Fibroblast of skin of left biceps (primary cell): ENCODE results near the gene DAZ1.
"Not testable (repeated sequence)": the region's sequence is repeated elsewhere in the genome, so short reads cannot be mapped to it uniquely, and the experiment has no call there.

ENCODE experiments used
- DNase-seq, 2 experiments: peaks; one replicate each; pipeline ENCODE4 v3.0.0-alpha.2; 2013; ENCODE audit warnings: low read depth in 2 of 2

The DAZ1 gene, protein sequence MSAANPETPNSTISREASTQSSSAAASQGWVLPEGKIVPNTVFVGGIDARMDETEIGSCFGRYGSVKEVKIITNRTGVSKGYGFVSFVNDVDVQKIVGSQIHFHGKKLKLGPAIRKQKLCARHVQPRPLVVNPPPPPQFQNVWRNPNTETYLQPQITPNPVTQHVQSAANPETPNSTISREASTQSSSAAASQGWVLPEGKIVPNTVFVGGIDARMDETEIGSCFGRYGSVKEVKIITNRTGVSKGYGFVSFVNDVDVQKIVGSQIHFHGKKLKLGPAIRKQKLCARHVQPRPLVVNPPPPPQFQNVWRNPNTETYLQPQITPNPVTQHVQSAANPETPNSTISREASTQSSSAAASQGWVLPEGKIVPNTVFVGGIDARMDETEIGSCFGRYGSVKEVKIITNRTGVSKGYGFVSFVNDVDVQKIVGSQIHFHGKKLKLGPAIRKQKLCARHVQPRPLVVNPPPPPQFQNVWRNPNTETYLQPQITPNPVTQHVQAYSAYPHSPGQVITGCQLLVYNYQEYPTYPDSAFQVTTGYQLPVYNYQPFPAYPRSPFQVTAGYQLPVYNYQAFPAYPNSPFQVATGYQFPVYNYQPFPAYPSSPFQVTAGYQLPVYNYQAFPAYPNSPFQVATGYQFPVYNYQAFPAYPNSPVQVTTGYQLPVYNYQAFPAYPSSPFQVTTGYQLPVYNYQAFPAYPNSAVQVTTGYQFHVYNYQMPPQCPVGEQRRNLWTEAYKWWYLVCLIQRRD

DNA sequence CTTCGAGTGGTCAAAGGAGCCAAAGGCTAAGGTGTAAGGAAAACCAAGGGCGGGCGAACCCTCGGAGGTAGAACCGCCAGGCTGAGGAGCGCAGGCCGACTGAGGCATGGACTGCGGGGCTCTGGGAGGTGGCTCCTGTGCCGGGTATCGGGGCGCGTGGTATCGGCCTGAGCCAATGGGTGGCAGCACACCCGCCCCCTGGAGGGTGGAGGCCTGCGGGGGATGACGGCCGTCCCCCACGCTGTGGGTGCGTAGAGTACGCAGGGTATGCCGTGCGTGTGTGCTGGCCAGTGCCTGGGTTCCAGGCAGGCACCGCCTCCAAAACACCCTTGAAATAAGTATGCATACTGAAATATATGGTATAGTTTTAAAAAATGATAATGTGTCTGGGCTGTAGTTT, at the start of gene DAZ1:
DAZ1 (minus strand) TSS at position 101 of the 400 bp plus-strand sequence. CDS start 208 bp downstream, outside the sequence.
- DNase-seq: not testable (repeated sequence)

DNA sequence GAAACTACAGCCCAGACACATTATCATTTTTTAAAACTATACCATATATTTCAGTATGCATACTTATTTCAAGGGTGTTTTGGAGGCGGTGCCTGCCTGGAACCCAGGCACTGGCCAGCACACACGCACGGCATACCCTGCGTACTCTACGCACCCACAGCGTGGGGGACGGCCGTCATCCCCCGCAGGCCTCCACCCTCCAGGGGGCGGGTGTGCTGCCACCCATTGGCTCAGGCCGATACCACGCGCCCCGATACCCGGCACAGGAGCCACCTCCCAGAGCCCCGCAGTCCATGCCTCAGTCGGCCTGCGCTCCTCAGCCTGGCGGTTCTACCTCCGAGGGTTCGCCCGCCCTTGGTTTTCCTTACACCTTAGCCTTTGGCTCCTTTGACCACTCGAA, 20.4 kb upstream of the DAZ1 start, which contains the start of gene DAZ2:
DAZ2 (plus strand) TSS at position 301 of the 400 bp plus-strand sequence. CDS start 208 bp downstream, outside the sequence.
- DNase-seq: not testable (repeated sequence)

DNA sequence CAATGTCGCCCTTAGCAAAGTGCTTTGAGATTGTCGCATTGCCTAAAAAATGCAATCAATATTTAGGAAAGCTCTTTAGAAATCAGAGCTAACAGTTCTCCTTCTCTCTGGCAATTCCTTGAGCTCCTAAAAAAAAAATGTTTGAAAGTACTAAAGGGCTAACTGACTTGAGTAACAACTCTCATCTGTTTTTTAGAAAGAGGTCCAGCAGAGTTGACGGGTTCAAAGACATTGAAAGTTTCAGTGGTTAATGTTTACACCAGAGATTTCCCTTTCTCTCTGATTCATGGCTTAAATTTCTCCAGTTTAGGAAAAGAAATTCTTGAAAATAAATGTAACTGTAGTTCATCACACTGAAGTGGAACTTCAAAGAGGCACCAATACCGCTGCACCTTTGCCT, 11.9 kb upstream of the DAZ1 start:
- DNase-seq: not testable (repeated sequence)

DNA sequence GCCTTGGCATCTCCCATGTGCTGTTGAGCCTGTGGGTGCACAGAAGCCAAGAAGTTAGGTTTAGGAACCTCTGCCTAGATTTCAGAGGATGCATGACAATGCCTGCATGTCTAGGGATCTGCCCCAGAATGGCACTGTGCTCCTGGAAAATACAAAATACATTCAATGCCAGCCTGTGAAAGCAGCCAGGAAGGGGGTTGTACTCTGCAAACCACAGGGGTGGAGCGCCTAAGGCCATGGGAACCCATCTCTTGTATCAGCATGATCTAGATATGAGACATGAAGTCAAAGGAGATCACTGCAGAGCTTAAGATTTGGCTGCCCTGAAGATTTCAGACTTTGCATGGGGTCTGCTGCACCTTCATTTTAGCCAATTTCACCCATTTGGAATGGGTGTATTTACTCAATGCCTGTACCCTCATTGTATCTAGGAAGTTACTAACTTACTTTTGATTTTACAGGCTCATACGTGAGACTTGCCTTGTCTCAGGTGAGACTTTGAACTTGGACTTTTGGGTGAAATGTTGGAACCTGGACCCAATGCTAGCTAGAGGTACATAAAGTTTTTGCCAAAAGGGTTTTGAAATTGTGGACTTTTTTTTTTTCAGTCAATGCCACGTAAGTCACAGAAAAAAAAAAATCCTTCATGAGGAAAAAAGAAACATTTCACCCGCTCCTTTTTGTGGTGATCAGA, 11.1 kb upstream of the DAZ1 start:
- DNase-seq: not testable (repeated sequence)

DNA sequence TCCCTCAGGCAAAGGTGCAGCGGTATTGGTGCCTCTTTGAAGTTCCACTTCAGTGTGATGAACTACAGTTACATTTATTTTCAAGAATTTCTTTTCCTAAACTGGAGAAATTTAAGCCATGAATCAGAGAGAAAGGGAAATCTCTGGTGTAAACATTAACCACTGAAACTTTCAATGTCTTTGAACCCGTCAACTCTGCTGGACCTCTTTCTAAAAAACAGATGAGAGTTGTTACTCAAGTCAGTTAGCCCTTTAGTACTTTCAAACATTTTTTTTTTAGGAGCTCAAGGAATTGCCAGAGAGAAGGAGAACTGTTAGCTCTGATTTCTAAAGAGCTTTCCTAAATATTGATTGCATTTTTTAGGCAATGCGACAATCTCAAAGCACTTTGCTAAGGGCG, 8.6 kb upstream of the DAZ1 start:
- DNase-seq: not testable (repeated sequence)
